ENCODE results near the gene CSHL1. TPM values are rescaled to one million over a fixed set of nuclear protein-coding genes. Genes with fewer than 3 reads are reported as not detected.
"Not testable (repeated sequence)": the region's sequence is repeated elsewhere in the genome, so short reads cannot be mapped to it uniquely, and the experiment has no call there.

CSHL1 gene
- total RNA-seq, 1 experiment from 2014 or later: not detected

- DNase-seq (ENCODE audit: extremely low read depth, low read depth): not testable (repeated sequence)
Measured at GRCh38 chr17:63892316-63893037, 18.6 kb downstream of the CSHL1 start.

GRCh38 chr17:63889026-63889848 is 21.8 kb downstream of the CSHL1 start:
- peak; percentile 27 for DNase-seq (ENCODE audit: extremely low read depth, low read depth)

GRCh38 chr17:63885119-63885518 is 25.9 kb downstream of the CSHL1 start:
- not testable (repeated sequence) for DNase-seq (ENCODE audit: extremely low read depth, low read depth)

GRCh38 chr17:63882626-63883126 is 28.4 kb downstream of the CSHL1 start:
- not testable (repeated sequence) for DNase-seq (ENCODE audit: extremely low read depth, low read depth)

GRCh38 chr17:63881935-63882601 is 29.0 kb downstream of the CSHL1 start, which contains the start of gene GH2:
GH2 (minus strand) TSS chr17:63881944; CDS start chr17:63881801, 143 bp downstream.
- DNase-seq (ENCODE audit: extremely low read depth, low read depth): peak; percentile 54

- not testable (repeated sequence) for DNase-seq (ENCODE audit: extremely low read depth, low read depth)
Measured at GRCh38 chr17:63881337-63881736, 29.7 kb downstream of the CSHL1 start.

- no peak for DNase-seq (ENCODE audit: extremely low read depth, low read depth)
Measured at GRCh38 chr17:63880706-63881105, 30.4 kb downstream of the CSHL1 start.

GRCh38 chr17:63878413-63878812 is 32.6 kb downstream of the CSHL1 start:
- DNase-seq (ENCODE audit: extremely low read depth, low read depth): not testable (repeated sequence)

- not testable (repeated sequence) for DNase-seq (ENCODE audit: extremely low read depth, low read depth)
Measured at GRCh38 chr17:63874693-63875092, 36.4 kb downstream of the CSHL1 start.

- DNase-seq (ENCODE audit: extremely low read depth, low read depth): not testable (repeated sequence)
Measured at GRCh38 chr17:63874061-63874626, 36.9 kb downstream of the CSHL1 start.

GRCh38 chr17:63873577-63873976 is 37.5 kb downstream of the CSHL1 start, which contains the start of gene CSH2:
CSH2 (minus strand) TSS chr17:63873677; CDS start chr17:63873614, 63 bp downstream.
- DNase-seq (ENCODE audit: extremely low read depth, low read depth): not testable (repeated sequence)

GRCh38 chr17:63871646-63872365 is 39.3 kb downstream of the CSHL1 start:
- not testable (repeated sequence) for DNase-seq (ENCODE audit: extremely low read depth, low read depth)

GRCh38 chr17:63870292-63870665 is 40.8 kb downstream of the CSHL1 start:
- DNase-seq (ENCODE audit: extremely low read depth, low read depth): not testable (repeated sequence)

GRCh38 chr17:63869491-63870291 is 41.4 kb downstream of the CSHL1 start:
- not testable (repeated sequence) for DNase-seq (ENCODE audit: extremely low read depth, low read depth)

- DNase-seq (ENCODE audit: extremely low read depth, low read depth): not testable (repeated sequence)
Measured at GRCh38 chr17:63866625-63867024, 44.4 kb downstream of the CSHL1 start.
